Measurements from ENCODE around the gene TCOF1. TPM values are rescaled to one million over a fixed set of nuclear protein-coding genes. Genes with fewer than 3 reads are reported as not detected.
A peak's percentile ranks its signal among the peaks of the same experiment; 100 is the strongest.

The TCOF1 gene
- total and polyA plus RNA-seq, 5 experiments from 2014 or later, result 1.8 to 64.6 (median 24.7) TPM

- DNase-seq, result no peak
- POLR2A ChIA-PET, result no interaction called here
- peaks cover 2 to 10% (median 5%) of the 10 kb centered on the region in 5 donors for H3K27me3 Mint-ChIP-seq
- H3K27ac Mint-ChIP-seq, result peak overlapping the region in 2 of 10 donors; percentile 10 to 56
- no peak for ATAC-seq
- H3K4me3 Mint-ChIP-seq, result no peak overlapping the region
- H3K9me3 Mint-ChIP-seq, result no peaks in the 10 kb centered on the region
- H3K4me1 Mint-ChIP-seq, result peaks cover 0 to 2% (median 0%) of the 10 kb centered on the region in 4 donors
- H3K36me3 Mint-ChIP-seq, result peaks cover 0 to 2% (median 0%) of the 10 kb centered on the region in 3 donors
Observed at GRCh38 chr5:150328515-150328914, 29.0 kb upstream of the TCOF1 start.

- Mint-ChIP-seq H3K4me1 (peaks cover 0 to 2% (median 0%) of the 10 kb centered on the region in 4 donors), H3K9me3 (no peaks in the 10 kb centered on the region), H3K27me3 (peaks cover 2 to 10% (median 5%) of the 10 kb centered on the region in 5 donors), H3K36me3 (peaks cover 0 to 2% (median 0%) of the 10 kb centered on the region in 3 donors), H3K4me3 (no peak overlapping the region), H3K27ac (peak overlapping the region in 2 of 10 donors; percentile 10 to 56)
- ATAC-seq (no peak), DNase-seq (no peak)
- POLR2A ChIA-PET, result no interaction called here
Observed at GRCh38 chr5:150329038-150329437, 28.5 kb upstream of the TCOF1 start.

GRCh38 chr5:150329881-150330876 lies 27.3 kb upstream of the TCOF1 start:
- Mint-ChIP-seq H3K27ac (peak overlapping the region in 1 of 10 donors; percentile 56), H3K4me3 (no peak overlapping the region), H3K4me1 (peaks cover 0 to 2% (median 0%) of the 10 kb centered on the region in 4 donors), H3K36me3 (peaks cover 0 to 2% (median 0%) of the 10 kb centered on the region in 3 donors), H3K9me3 (no peaks in the 10 kb centered on the region), H3K27me3 (peaks cover under 1 to 10% (median 5%) of the 10 kb centered on the region in 5 donors)
- DNase-seq (no peak), ATAC-seq (no peak)
- POLR2A ChIA-PET, result no interaction called here

GRCh38 chr5:150333400-150333799 lies 24.1 kb upstream of the TCOF1 start:
- ATAC-seq (no peak), DNase-seq (no peak)
- no peaks in the 10 kb centered on the region for H3K9me3 Mint-ChIP-seq
- peaks cover 0 to 7% (median 3%) of the 10 kb centered on the region in 5 donors for H3K27me3 Mint-ChIP-seq
- POLR2A ChIA-PET, result no interaction called here
- peaks cover 0 to 5% (median 0%) of the 10 kb centered on the region in 4 donors for H3K4me1 Mint-ChIP-seq
- H3K36me3 Mint-ChIP-seq, result no peaks in the 10 kb centered on the region
- peak overlapping the region in 1 of 10 donors; percentile 35 for H3K4me3 Mint-ChIP-seq
- H3K27ac Mint-ChIP-seq, result no peak overlapping the region

- ATAC-seq (no peak), DNase-seq (no peak)
- Mint-ChIP-seq H3K36me3 (no peaks in the 10 kb centered on the region), H3K4me1 (peaks cover 0 to 3% (median 0%) of the 10 kb centered on the region in 4 donors), H3K27ac (no peak overlapping the region), H3K9me3 (no peaks in the 10 kb centered on the region), H3K4me3 (peak overlapping the region in 1 of 10 donors; percentile 51), H3K27me3 (peaks cover 0 to 7% (median 3%) of the 10 kb centered on the region in 5 donors)
- POLR2A ChIA-PET, result no interaction called here
Observed at GRCh38 chr5:150335778-150336177, 21.7 kb upstream of the TCOF1 start.

- POLR2A ChIA-PET, result no interaction called here
- Mint-ChIP-seq H3K4me1 (peaks cover 0 to 5% (median 2%) of the 10 kb centered on the region in 4 donors), H3K9me3 (no peaks in the 10 kb centered on the region), H3K4me3 (no peak overlapping the region), H3K36me3 (no peaks in the 10 kb centered on the region), H3K27ac (no peak overlapping the region), H3K27me3 (peaks cover 0 to 7% (median 3%) of the 10 kb centered on the region in 5 donors)
- DNase-seq (no peak), ATAC-seq (no peak)
Observed at GRCh38 chr5:150338546-150338945, 19.0 kb upstream of the TCOF1 start.

- no peak overlapping the region for H3K27ac Mint-ChIP-seq
- no peaks in the 10 kb centered on the region for H3K36me3 Mint-ChIP-seq
- DNase-seq (no peak), ATAC-seq (no peak)
- no peak overlapping the region for H3K4me3 Mint-ChIP-seq
- peaks cover 0 to 7% (median 3%) of the 10 kb centered on the region in 5 donors for H3K27me3 Mint-ChIP-seq
- H3K9me3 Mint-ChIP-seq, result no peaks in the 10 kb centered on the region
- POLR2A ChIA-PET, result no interaction called here
- peaks cover 0 to 5% (median 2%) of the 10 kb centered on the region in 4 donors for H3K4me1 Mint-ChIP-seq
Observed at GRCh38 chr5:150339165-150339564, 18.3 kb upstream of the TCOF1 start.

GRCh38 chr5:150339841-150340240 lies 17.7 kb upstream of the TCOF1 start:
- Mint-ChIP-seq H3K36me3 (no peaks in the 10 kb centered on the region), H3K27ac (no peak overlapping the region), H3K4me3 (peak overlapping the region in 1 of 10 donors; percentile 16), H3K4me1 (peaks cover 0 to 5% (median 2%) of the 10 kb centered on the region in 4 donors), H3K9me3 (no peaks in the 10 kb centered on the region), H3K27me3 (peaks cover 0 to 7% (median 3%) of the 10 kb centered on the region in 5 donors)
- ATAC-seq (no peak), DNase-seq (no peak)
- POLR2A ChIA-PET, result no interaction called here

GRCh38 chr5:150340614-150341255 lies 16.8 kb upstream of the TCOF1 start:
- no peak overlapping the region for H3K27ac Mint-ChIP-seq
- no peaks in the 10 kb centered on the region for H3K36me3 Mint-ChIP-seq
- ATAC-seq (no peak), DNase-seq (no peak)
- POLR2A ChIA-PET, result no interaction called here
- no peak overlapping the region for H3K4me3 Mint-ChIP-seq
- H3K27me3 Mint-ChIP-seq, result peaks cover 0 to 7% (median 3%) of the 10 kb centered on the region in 5 donors
- H3K4me1 Mint-ChIP-seq, result peaks cover 0 to 5% (median 2%) of the 10 kb centered on the region in 4 donors
- no peaks in the 10 kb centered on the region for H3K9me3 Mint-ChIP-seq

- ATAC-seq (no peak), DNase-seq (no peak)
- Mint-ChIP-seq H3K4me1 (peaks cover 0 to 5% (median 2%) of the 10 kb centered on the region in 4 donors), H3K27me3 (peaks cover 0 to 7% (median 3%) of the 10 kb centered on the region in 5 donors), H3K9me3 (no peaks in the 10 kb centered on the region), H3K36me3 (no peaks in the 10 kb centered on the region), H3K4me3 (no peak overlapping the region), H3K27ac (no peak overlapping the region)
- POLR2A ChIA-PET, result no interaction called here
Observed at GRCh38 chr5:150341331-150341730, 16.2 kb upstream of the TCOF1 start.

- no peak overlapping the region for H3K4me3 Mint-ChIP-seq
- H3K4me1 Mint-ChIP-seq, result peaks cover 0 to 5% (median 2%) of the 10 kb centered on the region in 4 donors
- H3K9me3 Mint-ChIP-seq, result no peaks in the 10 kb centered on the region
- H3K27ac Mint-ChIP-seq, result no peak overlapping the region
- peaks cover 0 to 7% (median 3%) of the 10 kb centered on the region in 5 donors for H3K27me3 Mint-ChIP-seq
- POLR2A ChIA-PET, result interaction anchor here (0.7 kb wide), 1 partner anchor 278 kb away, joined by 3 read pairs; no protein-coding TSS in a partner anchor
- ATAC-seq, result no peak
- DNase-seq, result no peak
- H3K36me3 Mint-ChIP-seq, result no peaks in the 10 kb centered on the region
Observed at GRCh38 chr5:150341989-150342388, 15.5 kb upstream of the TCOF1 start.

- DNase-seq (no peak), ATAC-seq (no peak)
- Mint-ChIP-seq H3K9me3 (no peaks in the 10 kb centered on the region), H3K36me3 (no peaks in the 10 kb centered on the region), H3K27me3 (peaks cover 0 to 2% (median 0%) of the 10 kb centered on the region in 5 donors), H3K27ac (no peak overlapping the region), H3K4me3 (no peak overlapping the region), H3K4me1 (peaks cover 0 to 5% (median 0%) of the 10 kb centered on the region in 4 donors)
- POLR2A ChIA-PET, result no interaction called here
Observed at GRCh38 chr5:150342583-150342982, 14.9 kb upstream of the TCOF1 start.

Data from naive thymus-derived CD8-positive, alpha-beta T cell (primary cell).